Endometrium (tissue), 2 donors: ENCODE measurements around the gene CFAP20DC.

ENCODE experiments used
- FAIRE-seq: peaks from 2 replicates; lab custom pipeline; 2012; peaks lifted over from hg19 to GRCh38; lab: Jason Lieb, UNC
- donor health status: control.
- donor health status: control.

CFAP20DC gene

GRCh38 chr3:58799271-58799670 is 250.6 kb downstream of the CFAP20DC start:
- no peak for FAIRE-seq

- FAIRE-seq: no peak
Measured at GRCh38 chr3:58798312-58798711, 251.5 kb downstream of the CFAP20DC start.

- FAIRE-seq: no peak
Measured at GRCh38 chr3:58794750-58795149, 255.1 kb downstream of the CFAP20DC start.

GRCh38 chr3:58793938-58794337 is 255.9 kb downstream of the CFAP20DC start:
- FAIRE-seq: no peak

GRCh38 chr3:58792921-58793451 is 256.8 kb downstream of the CFAP20DC start:
- no peak for FAIRE-seq

- FAIRE-seq: no peak
Measured at GRCh38 chr3:58789385-58789784, 260.4 kb downstream of the CFAP20DC start.

- FAIRE-seq: no peak
Measured at GRCh38 chr3:58784888-58785287, 264.9 kb downstream of the CFAP20DC start.

- no peak for FAIRE-seq
Measured at GRCh38 chr3:58784425-58784824, 265.4 kb downstream of the CFAP20DC start.

- no peak for FAIRE-seq
Measured at GRCh38 chr3:58783845-58784244, 266.0 kb downstream of the CFAP20DC start.

GRCh38 chr3:58779934-58780333 is 269.9 kb downstream of the CFAP20DC start:
- no peak for FAIRE-seq

GRCh38 chr3:58776231-58776630 is 273.6 kb downstream of the CFAP20DC start:
- no peak for FAIRE-seq

- no peak for FAIRE-seq
Measured at GRCh38 chr3:58772462-58772861, 277.4 kb downstream of the CFAP20DC start.

- no peak for FAIRE-seq
Measured at GRCh38 chr3:58769065-58769464, 280.8 kb downstream of the CFAP20DC start.

GRCh38 chr3:58766587-58767282 is 283.1 kb downstream of the CFAP20DC start:
- FAIRE-seq: no peak

- no peak for FAIRE-seq
Measured at GRCh38 chr3:58755150-58755549, 294.7 kb downstream of the CFAP20DC start.

GRCh38 chr3:58754074-58754473 is 295.8 kb downstream of the CFAP20DC start:
- FAIRE-seq: no peak

- FAIRE-seq: no peak
Measured at GRCh38 chr3:58751882-58752567, 297.8 kb downstream of the CFAP20DC start.

GRCh38 chr3:58751235-58751634 is 298.6 kb downstream of the CFAP20DC start:
- FAIRE-seq: no peak

GRCh38 chr3:58749948-58750347 is 299.9 kb downstream of the CFAP20DC start:
- FAIRE-seq: no peak

- FAIRE-seq: no peak
Measured at GRCh38 chr3:58748024-58748423, 301.8 kb downstream of the CFAP20DC start.

- no peak for FAIRE-seq
Measured at GRCh38 chr3:58746758-58747157, 303.1 kb downstream of the CFAP20DC start.

GRCh38 chr3:58743296-58743695 is 306.5 kb downstream of the CFAP20DC start:
- no peak for FAIRE-seq

- FAIRE-seq: no peak
Measured at GRCh38 chr3:58742239-58742638, 307.6 kb downstream of the CFAP20DC start.

GRCh38 chr3:58737644-58738043 is 312.2 kb downstream of the CFAP20DC start:
- FAIRE-seq: no peak
